Sigmoid colon (tissue), 3 donors: ENCODE data around the gene TSPAN5.

Source experiments
- CTCF ChIP-seq, 4 experiments: fragments of 450-650 bp in 3 of 4; fragments of 200-600 bp in 1 of 4; IDR thresholded peaks; one replicate each; pipeline ENCODE4 v1.5.1; 2016 to 2019; ENCODE audit warnings: antibody characterized with exemption in 4 of 4, mild to moderate bottlenecking in 3 of 4, moderate library complexity in 2 of 4
- POLR2A ChIP-seq, 2 donors: fragments of 450-650 bp; IDR thresholded peaks; one replicate each; pipeline ENCODE4 v1.6.1; 2016; ENCODE audit warnings: antibody characterized with exemption in 2 of 2, mild to moderate bottlenecking in 2 of 2, moderate library complexity in 2 of 2

GRCh38 chr4:98620087-98620784, 38.2 kb downstream of the TSPAN5 start:
- TF ChIP-seq CTCF (IDR thresholded peaks at IDR 0.05): no peak
- no peak for TF ChIP-seq POLR2A (IDR thresholded peaks at IDR 0.05)
